ELF-1 (cell line): Measurements from ENCODE around the gene KISS1.
"Not testable (repeated sequence)": the region's sequence is repeated elsewhere in the genome, so short reads cannot be mapped to it uniquely, and the experiment has no call there.

Experiments
- DNase-seq: peaks from one replicate; pipeline ENCODE4 v3.0.0-alpha.2; 2016; ENCODE audit warnings: low read depth, low spot score

Gene KISS1

DNA sequence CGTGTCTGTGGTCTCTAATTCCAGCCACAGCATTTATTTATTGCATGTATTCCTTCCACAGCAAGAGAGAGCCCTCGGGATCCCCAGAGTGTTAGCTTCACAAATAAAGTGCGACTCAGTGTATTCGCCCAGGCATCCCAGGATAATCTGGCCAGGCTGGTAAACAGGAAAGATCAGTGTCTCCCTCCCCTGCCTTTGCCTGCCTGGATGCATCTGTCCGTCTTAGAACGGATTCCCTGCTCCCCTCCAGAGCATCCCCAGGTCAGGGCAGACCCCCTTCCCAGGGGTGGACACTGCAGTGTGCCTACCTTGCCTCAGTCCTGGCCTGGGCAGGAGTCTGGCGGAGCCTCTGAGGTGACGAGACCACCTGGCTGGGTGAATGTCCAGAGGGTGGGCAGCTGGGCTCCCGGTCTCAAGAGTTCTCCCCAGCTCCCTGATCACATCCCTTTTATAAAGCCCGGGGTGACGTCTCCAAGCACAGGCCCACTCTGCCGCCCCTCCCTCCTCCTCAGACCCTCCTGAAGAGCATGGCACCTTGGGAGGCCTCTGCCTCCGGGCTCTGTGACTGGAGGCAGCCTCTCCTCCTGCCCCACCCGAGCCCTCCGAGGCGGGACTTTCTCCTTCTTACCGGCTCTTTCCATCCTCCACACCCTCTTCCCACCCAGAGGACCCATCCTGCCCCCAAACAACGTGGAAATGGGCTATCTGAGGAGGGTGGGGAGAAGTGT, at the start of gene KISS1:
Gene KISS1, minus strand, starts transcription at position 424 of the 728 bp plus-strand sequence. CDS start 3,615 bp downstream, outside the sequence.
- peak; percentile 14 for DNase-seq

GRCh38 chr1:204242920-204243319, 46.6 kb upstream of the KISS1 start:
- no peak for DNase-seq

- no peak for DNase-seq
Observed at GRCh38 chr1:204241914-204242313, 45.6 kb upstream of the KISS1 start.

GRCh38 chr1:204241050-204241449, 44.8 kb upstream of the KISS1 start:
- DNase-seq: peak; percentile 34

GRCh38 chr1:204240233-204240632, 43.9 kb upstream of the KISS1 start:
- DNase-seq: no peak

DNA sequence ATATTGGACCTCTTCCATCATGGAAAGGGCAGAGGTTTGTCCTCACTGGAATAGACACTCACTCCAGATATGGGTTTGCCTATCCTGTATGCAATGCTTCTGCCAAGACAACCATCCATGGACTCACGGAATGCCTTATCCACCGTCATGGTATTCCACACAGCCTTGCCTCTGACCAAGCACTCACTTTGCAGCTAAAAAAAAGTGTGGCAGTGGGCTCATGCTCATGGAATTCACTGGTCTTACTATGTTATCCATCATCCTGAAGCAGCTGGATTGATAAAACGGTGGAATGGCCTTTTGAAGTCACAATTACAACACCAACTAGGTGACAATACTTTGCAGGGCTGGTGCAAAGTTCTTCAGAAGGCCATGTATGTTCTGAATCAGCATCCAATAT, 43.1 kb upstream of the KISS1 start:
- not testable (repeated sequence) for DNase-seq

- not testable (repeated sequence) for DNase-seq
Observed at GRCh38 chr1:204238520-204238919, 42.2 kb upstream of the KISS1 start.

DNA sequence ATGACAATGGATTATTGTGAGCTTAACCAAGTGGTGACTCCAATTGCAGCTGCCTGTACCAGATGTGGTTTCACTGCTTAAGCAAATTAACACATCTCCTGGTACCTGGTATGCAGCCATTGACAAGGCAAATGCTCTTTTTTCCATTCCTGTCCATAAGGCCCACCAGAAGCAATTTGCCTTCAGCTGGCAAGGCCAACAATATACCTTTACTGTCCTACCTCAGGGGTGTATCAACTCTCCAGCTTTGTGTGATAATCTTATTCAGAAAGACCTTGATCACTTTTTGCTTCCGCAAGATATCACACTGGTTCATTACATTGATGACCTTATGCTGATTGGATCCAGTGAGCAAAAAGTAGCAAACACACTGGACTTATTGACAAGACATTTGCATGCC, 41.2 kb upstream of the KISS1 start:
- not testable (repeated sequence) for DNase-seq

GRCh38 chr1:204232526-204232925, 36.2 kb upstream of the KISS1 start:
- no peak for DNase-seq

DNA sequence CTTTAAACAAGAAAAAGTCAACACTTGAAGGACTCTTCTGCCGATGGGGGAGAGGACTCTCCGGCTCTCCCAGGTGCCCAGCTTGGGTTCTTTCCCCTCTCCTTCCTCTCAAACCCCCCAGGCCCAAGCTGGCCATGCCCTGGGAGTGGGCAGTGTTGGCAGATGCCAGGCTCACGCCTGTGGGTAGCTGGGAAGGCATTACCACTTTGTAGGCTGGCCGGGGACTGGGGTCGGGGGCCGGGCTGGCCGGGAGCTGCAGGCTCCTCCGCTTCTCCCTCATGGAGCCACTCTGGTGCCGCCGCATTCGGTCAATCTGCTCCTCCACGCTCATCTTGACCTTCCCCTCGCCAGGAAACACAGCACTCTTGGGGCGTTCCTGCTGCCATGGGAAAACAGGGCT, 33.9 kb upstream of the KISS1 start:
- no peak for DNase-seq

- no peak for DNase-seq
Observed at GRCh38 chr1:204228896-204229295, 32.6 kb upstream of the KISS1 start.

GRCh38 chr1:204227996-204228785, 31.9 kb upstream of the KISS1 start:
- no peak for DNase-seq

GRCh38 chr1:204227351-204227750, 31.1 kb upstream of the KISS1 start:
- DNase-seq: no peak

DNA sequence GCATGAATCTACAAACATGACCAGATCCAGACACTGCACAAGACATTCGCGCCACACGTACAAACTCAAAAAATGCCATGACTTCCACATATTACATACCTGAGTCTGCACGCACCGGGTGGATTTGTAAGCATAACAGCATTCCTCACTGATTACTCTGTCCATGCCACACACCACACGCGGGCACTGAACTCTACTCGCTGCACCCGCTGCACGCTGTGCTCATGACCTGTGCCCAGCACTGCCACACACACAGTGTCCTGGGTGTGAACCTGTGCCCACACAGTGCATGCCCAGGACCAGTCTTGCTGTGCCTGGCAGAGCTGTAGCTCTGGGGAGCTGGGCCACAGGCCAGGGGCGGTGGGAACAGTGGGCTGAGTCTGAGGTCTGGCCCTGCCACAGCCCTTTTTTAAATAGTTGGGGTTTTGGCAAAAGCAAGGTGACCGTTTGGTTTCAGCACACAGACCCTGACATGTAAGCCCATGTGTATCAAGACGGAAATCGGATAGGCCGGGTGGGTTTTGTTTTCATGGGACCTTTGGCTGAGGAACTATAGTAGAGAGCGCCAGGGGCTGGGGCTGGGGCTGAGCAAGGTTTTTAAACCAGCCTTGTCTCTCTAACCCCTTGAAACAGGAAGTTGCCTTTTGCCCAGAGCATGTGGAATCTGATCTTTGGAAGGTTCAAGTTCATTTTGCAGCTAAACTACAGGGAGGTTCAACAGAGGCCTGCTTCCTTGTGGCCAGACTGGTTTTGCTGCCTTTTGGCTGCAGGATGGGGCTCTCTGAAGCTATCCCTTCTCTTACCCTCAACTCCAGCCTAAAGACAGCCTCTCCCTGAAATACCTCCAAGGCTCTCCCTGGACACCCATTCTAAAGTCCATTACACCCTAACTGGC, 29.8 kb upstream of the KISS1 start:
- no peak for DNase-seq

- DNase-seq: no peak
Observed at GRCh38 chr1:204224655-204225054, 28.4 kb upstream of the KISS1 start.

DNA sequence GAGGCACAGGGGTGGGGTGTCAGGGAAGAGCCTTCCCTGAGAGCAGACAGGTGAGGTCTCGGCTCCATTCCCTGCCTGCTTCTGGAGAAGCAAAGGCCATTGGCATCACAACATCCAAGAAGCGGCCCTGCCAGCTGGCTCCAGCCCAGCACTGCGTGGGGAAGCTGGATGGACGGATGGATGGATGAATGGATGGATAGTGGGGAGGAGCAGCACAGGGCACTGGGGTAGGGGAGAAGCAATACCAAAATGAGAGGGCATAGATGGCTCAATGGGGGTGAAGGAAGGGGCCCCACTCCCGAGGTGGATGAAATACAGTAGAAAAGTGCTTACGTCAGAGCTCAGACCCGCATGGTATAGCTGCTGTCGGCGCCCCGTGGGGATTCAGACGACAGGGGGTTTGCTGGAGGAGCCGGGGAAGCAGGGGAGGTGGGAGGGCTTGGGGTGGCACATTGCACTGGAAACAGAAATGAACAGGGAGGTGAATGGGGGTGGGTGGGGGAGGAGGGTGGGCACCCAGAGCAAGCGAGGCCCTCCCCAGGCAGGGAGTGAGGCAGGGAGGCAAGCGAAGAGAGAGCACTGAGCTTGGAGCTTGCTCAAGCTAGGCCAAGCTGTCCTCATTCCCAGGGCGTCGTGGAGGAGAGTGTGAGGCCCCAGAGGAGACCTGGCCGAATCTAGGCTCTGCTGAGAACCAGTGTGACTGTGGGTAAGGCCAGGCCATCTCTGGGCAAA, 27.0 kb upstream of the KISS1 start:
- DNase-seq: no peak

DNA sequence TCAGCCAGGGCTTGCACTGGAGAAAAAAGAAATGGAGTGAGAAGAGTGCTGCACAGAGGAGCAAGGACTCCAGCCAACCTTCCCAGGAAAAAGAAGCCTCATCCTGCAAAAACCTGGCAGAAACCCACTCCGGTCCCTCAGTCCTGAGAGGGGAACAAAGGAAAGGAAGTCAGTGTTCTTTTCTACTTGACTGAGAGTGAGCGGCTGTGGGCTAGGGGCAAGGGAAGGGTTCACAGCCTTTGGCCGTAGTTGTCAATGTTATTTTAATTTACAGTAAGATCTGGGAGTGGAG, 26.4 kb upstream of the KISS1 start:
- no peak for DNase-seq

GRCh38 chr1:204222006-204222763, 25.9 kb upstream of the KISS1 start:
- no peak for DNase-seq

GRCh38 chr1:204221271-204221670, 25.0 kb upstream of the KISS1 start:
- DNase-seq: no peak

- no peak for DNase-seq
Observed at GRCh38 chr1:204219971-204220616, 23.8 kb upstream of the KISS1 start.
